GM18951 (cell line): Measurements from ENCODE around the gene CCDC92.

Source experiments
- POLR2A ChIP-seq: IDR thresholded peaks from 4 replicates; pipeline ENCODE4 v1.6.1; 2011; ENCODE audit warnings: mild to moderate bottlenecking; ENCODE audit not compliant: insufficient read length, insufficient read depth; ENCODE audit errors: extremely low read depth
- in situ Hi-C: fragments of 300-500 bp; cut with MboI; formaldehyde crosslinking; loops from one replicate; pipeline ENCODE4 v1.12.0; 2022; ENCODE audit warnings: low sequenced_read_pairs, mixed read lengths, inconsistent platforms; ENCODE audit not compliant: unreplicated experiment

Gene CCDC92

DNA sequence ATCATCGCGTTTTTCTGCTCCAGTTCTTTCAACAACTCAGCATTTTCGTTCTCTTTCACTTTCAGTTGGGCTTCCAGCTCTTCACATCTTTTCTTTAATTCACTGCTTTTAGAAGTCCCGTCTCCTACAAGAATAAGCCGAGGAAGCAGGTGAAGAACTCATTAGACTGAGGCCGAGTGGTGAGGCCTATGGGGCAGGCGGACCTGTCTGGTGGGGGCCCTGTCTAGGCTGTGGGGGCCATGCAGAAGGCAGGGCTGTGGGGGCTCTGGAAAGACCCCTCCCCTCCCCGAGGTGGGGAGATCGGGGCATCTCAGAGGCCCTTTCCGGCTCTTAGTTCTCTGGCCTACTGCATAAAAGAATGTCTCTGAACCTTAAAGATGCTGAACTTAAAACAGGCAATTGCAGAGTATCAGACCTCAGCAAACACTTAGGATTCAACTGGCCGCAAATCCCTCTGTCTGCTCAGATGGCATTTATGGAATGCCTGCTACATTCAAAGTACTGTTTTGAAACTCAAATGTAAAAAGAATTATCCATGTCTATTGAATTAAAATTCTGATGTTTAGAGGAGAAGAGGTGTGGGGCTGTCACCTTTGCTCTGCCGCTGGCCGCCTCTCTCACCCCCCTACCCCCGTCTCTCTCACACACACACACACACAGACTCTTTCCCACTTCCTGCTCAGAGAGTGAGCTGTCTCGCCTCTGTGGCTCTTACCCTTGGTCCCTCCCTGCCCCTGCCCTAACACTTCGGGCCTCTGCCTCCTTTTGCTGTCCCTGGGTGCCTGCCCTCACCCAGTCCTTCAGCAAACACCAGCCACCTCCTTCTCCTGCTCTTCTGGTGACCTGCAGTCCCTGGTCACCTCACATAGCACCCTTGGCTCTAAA, 34.7 kb downstream of the CCDC92 start:
- in situ Hi-C loops: no loop called here
- no peak for TF ChIP-seq POLR2A

DNA sequence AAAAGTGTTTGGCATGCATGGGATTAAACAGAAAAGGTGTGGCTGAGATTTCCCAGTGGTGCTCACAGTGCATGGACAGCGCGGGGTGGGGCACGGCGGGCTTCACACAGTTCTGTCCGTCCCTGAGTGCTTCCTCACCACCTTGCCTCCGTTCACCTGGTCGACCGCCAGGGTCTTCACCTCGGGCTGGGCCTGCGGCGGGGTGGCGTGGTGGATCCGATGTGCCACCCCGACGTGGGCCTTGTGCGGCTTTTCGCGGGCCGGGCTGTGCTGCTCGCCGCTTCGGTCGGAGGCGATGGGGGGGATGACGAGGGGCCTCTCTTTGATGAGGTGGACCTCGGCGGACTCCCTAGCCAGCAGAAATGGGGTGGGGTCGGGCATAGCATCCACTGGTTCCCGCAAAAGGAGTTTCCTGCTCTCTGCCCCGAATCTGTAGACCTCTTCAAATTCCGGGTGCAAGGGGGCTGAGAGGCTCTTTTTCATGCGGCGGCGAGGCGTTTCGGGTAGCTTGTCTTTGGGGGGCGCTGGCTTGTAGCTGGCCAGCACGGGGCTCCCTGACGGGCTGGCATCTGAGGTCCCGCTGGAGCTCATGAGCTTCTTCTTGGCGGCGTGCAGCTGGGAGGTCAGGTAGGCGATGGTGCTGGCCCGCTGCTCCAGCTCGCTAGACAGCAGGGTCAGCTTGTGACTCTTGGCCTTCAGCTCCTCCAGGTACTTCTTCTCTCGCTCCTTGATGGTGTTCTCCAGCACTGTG, 35.5 kb downstream of the CCDC92 start:
- no peak for TF ChIP-seq POLR2A
- in situ Hi-C loops: no loop called here

DNA sequence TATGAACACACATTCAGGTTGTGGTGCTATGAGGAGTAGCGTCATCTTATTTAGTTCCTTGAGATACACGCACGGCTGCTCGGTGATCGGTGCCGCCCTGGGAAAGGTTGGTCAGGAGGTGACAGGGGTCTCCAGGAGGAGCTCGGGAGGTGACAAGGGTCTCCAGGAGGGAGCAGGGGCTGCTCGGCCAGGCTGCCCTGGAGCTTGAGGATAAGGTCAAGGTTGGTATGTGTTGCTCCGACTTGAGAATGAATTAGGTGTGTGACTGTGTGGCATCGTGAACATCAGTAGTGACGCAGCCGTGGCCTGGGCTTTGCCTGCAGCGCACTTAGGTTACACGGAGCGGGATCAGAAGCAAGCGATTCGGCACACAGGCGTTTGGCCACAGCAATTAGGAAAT, 36.2 kb downstream of the CCDC92 start:
- in situ Hi-C loops: no loop called here
- no peak for TF ChIP-seq POLR2A

DNA sequence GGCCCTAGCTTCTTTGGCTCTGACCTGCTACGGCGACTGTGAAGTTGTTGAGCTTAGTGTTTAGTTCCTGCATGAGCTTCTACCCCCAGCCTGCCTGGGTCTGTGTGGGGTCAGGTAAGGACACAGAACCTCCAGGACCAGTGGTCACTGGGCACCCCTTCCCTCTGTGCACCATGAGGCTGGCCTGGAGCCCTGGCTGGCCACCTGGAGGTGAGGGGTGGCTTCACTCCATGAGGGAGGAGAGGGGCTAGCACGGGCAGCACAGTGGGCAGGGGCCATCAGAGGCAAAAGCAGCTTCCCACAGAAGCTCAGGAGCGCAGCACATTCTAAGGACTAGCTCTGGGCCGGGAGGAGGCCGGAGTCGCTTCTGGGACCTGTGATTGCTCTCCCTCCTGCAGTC, 36.7 kb downstream of the CCDC92 start:
- no peak for TF ChIP-seq POLR2A
- in situ Hi-C loops: no loop called here

DNA sequence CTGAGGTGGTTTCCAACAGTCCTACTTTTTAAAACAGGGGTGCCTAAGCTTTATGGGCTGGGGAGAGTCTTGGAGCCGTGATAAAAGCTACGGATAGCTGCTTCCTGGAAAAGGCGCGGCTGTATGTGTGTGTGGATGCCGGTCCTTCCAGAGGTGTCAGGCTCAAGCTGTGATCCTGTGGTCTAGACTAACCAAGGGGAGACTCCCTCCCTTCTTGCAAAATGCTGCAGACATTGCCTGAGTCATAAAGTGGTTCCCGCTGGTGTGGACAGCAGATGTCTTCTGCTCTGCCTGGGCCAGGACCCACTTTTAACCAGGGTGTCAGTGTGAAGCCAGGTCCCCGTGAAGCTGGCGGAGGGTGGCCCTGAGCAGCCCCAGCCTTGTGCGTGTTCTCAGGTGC, 37.8 kb downstream of the CCDC92 start:
- in situ Hi-C loops: no loop called here
- no peak for TF ChIP-seq POLR2A

DNA sequence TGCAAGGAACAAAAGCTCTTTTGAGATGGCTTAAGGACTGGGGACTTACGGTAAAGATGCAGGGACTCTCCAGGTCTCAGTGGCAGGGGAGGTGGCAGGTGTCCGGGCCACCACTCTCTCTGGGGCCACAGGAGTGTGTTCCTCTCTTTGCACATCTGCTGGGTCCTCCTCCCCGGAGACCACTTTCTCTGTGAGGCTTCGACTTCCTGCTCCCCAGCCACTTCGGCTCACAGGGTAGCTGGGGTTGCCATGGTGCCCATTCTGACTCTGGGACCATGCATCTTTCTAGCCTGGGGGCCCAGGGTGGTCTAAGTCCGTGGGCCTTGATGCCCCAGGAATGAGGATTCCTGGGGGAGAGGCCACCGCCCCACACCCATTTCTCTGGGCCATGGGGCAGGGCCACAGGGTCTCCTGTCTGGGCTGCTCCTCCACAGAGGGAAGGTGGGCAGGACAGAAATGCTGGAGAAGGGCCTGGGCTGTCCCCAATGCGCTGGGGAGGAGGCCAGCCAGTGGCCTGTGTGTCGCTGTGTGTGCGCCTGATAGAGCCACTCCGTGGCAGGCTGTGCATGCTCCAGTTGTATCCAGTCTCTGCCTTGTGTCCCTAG, 38.5 kb downstream of the CCDC92 start:
- no peak for TF ChIP-seq POLR2A
- in situ Hi-C loops: no loop called here

DNA sequence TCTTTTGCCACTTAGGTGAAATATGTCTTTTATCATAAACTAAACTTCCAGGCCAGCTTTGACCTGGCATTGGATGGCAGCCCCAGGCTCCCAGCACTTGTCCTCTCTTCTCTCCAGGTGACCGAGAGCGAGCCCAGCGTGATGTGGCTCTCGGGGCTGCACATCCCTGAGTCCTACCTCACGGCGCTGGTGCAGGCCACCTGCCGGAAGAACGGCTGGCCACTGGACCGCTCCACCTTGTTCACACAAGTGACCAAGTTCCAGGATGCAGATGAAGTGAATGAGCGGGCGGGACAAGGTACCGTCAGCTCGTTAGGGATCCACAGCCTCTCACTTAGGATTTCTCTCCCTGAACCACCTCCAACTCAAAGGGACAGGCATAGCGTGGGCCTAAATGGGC, 39.4 kb downstream of the CCDC92 start:
- no peak for TF ChIP-seq POLR2A
- in situ Hi-C loops: no loop called here

DNA sequence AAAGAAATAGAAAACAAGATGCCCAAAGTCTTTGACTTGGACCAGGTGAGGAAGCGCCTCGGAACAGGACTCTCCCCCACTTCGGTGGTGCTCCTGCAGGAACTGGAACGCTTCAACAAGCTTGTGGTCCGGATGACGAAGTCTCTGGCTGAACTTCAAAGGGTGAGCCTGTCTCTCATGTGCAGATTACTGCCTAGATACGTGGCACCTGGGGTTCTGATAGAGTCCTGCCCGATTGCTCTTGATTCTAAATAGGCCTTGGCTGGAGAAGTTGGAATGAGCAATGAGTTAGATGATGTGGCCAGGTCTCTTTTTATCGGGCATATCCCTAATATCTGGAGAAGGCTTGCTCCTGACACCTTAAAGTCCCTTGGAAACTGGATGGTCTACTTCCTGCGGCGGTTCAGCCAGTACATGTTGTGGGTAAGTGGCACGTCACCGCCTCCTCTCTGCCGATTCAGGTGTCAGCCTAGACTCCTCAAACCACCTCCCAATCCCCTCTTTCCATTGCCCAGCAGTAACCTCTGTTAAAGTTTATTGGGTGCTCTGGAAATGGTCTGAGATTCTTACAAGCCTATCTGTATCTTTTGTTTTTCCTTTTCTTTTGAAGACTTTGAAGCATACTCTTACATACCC, 40.8 kb downstream of the CCDC92 start:
- in situ Hi-C loops: no loop called here
- no peak for TF ChIP-seq POLR2A

DNA sequence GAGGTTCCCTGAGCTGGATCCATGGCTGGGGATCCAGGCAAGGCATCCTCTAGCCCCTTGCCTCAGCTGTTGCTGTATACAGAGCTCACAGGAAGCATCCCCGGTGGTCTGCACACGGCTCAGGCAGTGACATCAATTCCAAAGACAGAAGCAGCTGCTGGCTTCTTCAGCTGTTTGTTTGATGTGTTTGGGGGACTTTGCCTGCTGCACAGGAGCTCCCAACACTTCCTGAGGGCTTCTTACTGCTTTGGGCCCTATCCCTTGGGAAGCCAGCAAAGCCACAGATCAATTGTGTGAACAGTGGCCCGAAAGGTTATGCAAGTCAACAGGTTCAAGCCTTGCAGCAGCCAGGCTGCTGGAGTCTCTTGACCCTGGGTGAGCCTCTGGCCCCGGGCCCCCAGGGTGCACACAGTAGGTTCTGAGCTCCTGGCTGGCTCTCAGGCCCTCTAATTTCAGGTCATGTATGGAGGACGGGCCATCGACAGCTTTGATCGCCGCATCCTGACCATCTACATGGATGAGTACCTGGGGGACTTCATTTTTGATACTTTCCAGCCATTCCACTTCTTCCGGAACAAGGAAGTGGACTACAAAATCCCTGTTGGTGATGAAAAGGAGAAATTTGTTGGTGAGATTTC, 42.6 kb downstream of the CCDC92 start:
- TF ChIP-seq POLR2A: no peak
- in situ Hi-C loops: no loop called here

DNA sequence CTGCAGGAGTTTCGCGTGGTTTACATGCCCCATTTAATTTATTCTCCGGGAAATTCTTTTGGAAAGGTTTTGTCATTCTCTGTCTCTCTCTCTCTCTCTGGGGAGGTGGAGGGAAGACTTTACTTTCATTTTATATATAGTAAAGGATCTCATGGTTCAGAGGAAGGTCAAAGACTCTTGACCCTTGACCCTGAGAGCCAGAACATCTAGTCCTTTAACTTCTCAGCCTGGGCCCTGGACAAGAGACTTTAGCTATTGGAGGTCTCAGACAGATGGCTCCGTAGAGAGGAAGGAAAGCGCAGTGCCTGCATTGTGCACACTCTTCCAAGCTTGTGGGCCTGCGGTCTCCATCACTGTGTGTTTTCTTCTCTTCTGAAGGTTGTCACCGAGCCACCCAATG, 43.7 kb downstream of the CCDC92 start:
- TF ChIP-seq POLR2A: no peak
- in situ Hi-C loops: no loop called here

DNA sequence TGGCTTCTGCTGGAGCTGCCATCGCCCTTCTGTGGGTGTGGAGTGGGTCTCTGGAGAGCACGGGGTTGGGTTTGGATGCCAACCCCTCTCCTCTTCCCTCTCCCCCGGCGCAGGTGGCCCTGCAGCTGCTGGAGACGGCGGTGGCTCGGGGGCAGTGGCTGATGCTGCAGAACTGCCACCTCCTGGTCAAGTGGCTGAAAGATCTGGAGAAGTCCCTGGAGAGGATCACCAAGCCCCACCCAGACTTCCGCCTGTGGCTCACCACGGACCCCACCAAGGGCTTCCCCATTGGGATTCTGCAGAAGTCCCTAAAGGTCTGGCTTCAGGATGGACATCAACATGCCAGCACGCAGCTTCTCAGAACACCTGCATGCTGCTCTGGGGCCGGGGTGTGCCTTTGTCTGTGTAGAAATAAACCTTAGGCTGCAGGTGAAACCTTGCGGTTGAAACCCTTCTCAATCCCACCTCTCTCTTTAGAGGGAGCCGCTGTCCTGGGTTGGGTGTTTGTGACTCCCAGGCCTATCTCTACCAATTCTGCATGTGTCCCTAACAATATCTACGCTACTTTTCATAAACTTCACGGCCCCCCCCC, 44.3 kb downstream of the CCDC92 start:
- in situ Hi-C loops: no loop called here
- no peak for TF ChIP-seq POLR2A

DNA sequence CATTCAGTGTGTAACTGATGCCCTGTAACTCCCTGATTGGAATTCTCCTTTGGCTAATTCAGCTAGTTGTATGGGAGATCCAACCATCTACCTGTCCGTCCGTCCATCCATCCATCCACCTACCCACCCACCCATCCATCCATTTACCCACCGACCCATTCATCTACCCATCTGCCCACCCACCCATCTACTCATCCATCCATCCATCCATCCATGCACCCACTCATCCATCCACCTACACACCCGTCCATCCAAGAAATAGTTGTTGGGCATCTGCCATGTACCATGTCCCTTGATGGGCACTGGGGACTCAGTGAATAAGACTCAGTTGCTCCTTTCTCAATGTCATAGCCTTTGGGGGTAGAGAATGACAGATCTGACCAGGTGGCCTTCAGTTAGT, 48.1 kb downstream of the CCDC92 start:
- no peak for TF ChIP-seq POLR2A
- in situ Hi-C loops: no loop called here
